LNCAP (cell line): ENCODE results near the gene EPAS1.

Experiments used
- TF ChIP-seq, protein P1 (sequence below): fragments of 450-650 bp; IDR thresholded peaks from 2 replicates; pipeline ENCODE4 v1.5.1; 2017; ENCODE audit warnings: mild to moderate bottlenecking

The EPAS1 gene

DNA sequence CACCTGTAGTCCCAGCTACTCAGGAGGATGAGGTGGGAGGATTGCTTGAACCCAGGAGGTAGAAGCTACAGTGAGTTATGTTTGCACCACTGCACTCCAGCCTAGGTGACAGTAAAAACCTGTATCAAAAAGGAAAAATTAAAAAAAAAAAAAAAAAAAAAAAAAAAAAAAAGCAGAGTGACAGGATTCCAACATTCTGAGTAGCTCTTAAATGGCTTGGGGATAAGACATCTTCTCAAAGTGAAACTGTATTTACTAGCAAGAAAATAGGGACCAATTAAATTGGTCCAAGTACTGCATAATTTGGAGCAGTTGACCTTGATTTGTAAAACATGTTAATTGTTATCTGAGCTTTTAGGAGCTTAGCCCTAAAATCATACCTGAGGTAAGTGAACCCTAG is 116.4 kb downstream of the EPAS1 start:
- TF ChIP-seq, protein P1, sequence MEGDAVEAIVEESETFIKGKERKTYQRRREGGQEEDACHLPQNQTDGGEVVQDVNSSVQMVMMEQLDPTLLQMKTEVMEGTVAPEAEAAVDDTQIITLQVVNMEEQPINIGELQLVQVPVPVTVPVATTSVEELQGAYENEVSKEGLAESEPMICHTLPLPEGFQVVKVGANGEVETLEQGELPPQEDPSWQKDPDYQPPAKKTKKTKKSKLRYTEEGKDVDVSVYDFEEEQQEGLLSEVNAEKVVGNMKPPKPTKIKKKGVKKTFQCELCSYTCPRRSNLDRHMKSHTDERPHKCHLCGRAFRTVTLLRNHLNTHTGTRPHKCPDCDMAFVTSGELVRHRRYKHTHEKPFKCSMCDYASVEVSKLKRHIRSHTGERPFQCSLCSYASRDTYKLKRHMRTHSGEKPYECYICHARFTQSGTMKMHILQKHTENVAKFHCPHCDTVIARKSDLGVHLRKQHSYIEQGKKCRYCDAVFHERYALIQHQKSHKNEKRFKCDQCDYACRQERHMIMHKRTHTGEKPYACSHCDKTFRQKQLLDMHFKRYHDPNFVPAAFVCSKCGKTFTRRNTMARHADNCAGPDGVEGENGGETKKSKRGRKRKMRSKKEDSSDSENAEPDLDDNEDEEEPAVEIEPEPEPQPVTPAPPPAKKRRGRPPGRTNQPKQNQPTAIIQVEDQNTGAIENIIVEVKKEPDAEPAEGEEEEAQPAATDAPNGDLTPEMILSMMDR = no peak

DNA sequence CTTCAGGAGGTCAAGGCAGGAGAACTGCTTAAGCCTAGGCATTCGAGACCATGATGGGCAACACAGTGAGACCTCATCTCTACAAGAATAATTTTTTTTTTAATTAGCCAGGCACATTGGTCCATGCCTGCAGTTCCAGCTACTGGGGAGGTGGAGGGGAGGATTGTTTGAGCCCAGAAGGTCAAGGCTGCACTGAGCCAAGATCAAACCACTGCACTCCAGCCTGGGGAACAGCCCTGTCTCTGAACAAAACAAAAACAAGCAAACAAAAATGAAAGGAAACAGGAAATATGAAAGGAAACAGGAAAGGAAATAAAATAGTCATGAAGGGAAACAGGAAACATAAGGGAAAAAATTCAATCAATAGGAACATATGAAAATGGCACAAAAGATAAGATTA is 117.5 kb downstream of the EPAS1 start:
- TF ChIP-seq, protein P1 = no peak

DNA sequence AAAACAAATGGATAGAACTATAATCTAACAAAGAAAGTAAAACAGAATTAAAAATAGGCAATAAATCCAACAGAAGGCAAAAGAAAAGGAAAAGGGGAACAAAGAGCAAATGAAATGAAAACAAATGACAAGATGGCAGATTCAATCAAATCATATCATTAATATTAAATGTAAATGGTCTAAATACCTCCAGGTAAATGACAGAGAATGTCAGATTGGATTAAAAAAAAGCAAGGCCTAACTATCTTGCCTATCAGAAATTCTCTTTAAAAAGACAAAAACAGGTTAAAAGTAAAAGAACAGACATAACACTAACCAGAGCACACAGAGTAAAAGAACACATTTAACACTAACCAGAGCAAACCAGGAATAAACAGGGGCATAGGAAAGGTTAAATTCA is 119.1 kb downstream of the EPAS1 start:
- TF ChIP-seq, protein P1 = no peak

DNA sequence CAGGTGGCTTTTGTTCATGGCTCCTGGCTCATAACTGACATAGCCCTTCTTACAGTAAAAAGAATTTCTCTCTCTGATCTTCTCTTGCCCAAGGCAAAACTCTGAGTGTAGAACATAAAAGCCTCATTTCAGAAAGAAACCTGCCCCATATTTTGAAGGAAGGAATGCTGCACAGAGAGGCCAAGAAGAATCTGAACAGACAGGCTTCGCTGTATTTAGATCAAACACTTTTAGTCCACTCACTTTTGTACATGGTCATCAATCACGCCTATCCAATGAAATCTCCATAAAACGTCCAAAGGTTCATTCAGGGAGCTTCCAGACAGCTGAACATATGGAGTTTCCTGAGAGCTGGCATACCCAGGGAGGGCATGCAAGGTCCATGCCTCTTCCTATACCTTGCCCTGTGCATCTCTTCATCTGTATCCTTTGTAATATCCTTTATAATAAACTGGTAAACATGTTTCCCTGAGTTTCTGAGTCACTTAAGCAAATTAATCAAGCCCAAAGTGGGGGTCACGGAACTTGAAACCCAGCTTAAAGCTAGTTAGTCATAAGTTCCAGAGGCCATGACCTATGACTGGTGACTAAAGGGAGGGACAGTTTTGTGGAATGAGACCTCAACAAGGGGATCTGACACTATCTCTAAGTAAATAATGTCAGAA is 119.7 kb downstream of the EPAS1 start:
- TF ChIP-seq, protein P1 = no peak

DNA sequence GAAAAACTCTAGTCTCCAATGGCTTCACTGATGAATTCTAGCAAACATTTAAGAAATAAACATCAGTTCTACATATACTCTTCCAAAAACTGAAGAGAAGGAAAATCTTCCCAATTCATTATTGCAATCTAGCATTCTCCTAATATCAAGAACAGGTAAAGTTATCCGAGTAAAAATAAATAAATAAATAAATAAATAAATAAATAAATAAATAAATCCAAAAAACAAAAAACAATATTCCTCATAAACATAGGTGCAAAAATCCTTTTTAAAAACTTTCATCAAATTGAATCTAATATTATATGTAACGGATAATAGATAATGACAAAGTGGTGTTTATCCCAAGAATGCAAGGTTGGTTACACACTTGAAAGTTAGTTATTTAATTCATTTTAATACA is 123.7 kb downstream of the EPAS1 start:
- TF ChIP-seq, protein P1 = no peak

DNA sequence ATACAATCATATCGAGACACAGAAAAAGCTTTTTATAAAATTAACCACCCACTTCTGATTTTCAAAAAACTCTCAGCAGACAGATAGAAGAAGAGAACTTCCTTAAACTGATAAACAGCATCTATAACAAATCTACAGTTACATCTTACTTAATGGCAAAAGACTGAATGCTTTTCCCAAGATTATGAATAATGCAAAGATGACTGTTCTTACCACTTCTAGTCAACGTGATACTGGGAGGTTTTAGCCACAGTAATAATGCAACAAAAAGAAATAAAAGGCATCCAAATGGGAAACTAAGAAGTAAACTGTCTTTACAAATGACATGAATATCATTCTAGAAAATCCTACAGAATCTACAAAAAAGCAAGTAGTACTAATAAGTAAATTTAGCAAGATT is 124.2 kb downstream of the EPAS1 start:
- TF ChIP-seq, protein P1 = no peak

DNA sequence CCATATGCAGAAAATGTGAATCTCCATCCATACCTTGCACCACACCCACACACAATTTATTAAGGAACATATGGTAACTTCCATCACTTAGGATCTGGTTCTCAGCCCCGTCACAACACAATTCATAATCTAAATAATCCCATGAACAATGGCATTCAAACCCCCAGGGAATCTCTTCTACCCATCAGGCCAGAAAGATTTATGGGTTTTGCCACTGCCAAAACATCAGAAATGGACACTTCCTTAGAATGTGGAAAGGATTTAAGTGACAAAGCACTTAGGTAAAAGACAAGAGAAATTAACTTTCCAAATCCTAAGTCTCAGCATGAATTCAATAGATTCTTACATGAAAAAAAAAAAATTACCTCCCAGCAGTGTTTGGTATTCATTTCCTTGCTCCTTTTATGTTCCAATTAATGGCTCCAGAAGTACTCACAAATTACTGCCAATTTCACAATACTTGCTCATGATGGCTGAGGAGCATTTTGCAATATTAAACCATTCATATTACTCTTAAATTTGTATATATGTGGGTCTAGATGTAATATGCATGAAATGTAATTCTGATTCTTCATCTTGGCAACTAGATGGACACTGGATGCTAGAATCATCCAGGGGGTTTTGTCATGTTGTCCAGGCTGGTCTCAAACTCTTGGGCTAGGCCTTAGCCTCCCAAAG is 125.6 kb downstream of the EPAS1 start:
- TF ChIP-seq, protein P1 = no peak

DNA sequence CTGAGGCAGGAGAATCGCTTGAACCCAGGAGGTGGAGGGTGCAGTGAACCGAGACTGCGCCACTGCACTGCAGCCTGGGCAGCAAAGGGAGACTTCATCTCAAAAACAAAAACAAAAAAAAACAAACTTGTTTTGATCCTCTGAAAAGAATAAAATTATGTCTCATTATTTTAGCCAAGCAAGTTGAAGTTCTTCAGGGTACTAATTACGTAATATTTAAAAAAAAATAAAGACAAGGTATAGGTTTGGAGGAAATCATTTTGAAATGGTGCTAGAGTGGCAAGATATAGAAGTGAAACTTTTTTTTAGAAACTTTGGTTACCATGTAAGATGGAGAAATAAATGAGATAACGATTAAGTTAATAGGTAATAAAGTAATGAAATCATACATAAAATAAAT is 127.7 kb downstream of the EPAS1 start:
- TF ChIP-seq, protein P1 = no peak
